ENCODE data around the gene ZXDC.
A peak's percentile ranks its signal among the peaks of the same experiment; 100 is the strongest.

The ZXDC gene

DNA sequence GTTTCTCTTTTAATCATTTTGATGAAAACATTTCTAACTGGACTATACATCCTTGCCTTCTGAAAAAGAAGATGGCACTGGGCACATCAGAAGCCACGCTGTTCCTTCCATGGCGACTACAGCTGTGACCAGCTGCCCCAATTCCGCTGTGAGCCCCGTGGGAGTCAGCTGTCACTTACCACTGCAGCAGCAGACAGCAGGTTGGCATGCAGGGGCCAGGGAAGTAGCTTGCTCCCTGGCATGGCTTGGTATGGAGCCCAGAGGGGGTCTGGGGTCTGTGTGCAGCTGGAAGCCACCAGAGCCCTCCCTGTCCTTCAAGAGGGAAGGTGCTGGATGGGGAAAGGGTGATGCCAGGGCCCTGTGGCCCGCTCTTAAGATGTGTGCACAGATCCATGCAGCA, 4.5 kb upstream of the ZXDC start:
- TF ChIP-seq, protein P1, sequence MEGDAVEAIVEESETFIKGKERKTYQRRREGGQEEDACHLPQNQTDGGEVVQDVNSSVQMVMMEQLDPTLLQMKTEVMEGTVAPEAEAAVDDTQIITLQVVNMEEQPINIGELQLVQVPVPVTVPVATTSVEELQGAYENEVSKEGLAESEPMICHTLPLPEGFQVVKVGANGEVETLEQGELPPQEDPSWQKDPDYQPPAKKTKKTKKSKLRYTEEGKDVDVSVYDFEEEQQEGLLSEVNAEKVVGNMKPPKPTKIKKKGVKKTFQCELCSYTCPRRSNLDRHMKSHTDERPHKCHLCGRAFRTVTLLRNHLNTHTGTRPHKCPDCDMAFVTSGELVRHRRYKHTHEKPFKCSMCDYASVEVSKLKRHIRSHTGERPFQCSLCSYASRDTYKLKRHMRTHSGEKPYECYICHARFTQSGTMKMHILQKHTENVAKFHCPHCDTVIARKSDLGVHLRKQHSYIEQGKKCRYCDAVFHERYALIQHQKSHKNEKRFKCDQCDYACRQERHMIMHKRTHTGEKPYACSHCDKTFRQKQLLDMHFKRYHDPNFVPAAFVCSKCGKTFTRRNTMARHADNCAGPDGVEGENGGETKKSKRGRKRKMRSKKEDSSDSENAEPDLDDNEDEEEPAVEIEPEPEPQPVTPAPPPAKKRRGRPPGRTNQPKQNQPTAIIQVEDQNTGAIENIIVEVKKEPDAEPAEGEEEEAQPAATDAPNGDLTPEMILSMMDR (IDR thresholded peaks at IDR 0.05; ENCODE audit: low read length, missing control alignments), result no peak
- DNase-seq (ENCODE audit: low read depth), result no peak

DNA sequence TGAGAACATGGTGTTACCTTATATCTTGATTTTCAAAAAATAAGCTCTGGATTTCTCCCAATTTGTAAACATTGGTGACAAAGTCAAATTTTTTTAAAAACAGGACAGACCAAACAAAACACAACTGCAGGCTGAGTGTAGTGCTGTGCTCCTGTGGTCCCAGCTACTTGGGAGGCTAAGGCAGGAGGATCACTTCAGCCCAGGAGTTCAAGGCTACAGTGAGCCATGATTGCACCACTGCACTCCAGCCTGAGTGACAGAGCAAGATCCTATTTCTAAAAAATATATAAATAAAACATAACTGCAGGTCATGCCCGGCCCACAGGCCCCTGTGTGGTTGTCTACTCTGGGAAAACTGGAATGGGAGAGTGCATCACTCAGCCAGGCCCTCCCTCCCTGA, 4.0 kb upstream of the ZXDC start:
- TF ChIP-seq, protein P1 (IDR thresholded peaks at IDR 0.05; ENCODE audit: low read length, missing control alignments), result no peak
- DNase-seq (ENCODE audit: low read depth), result no peak
- no peak overlapping the region for H3K4me3 ChIP-seq (replicated peaks; ENCODE audit: low read depth, low read length)

More for the DNA sequence above, 4.5 kb upstream of the ZXDC start:
- no peak overlapping the region for H3K4me3 ChIP-seq (replicated peaks; ENCODE audit: low read depth, low read length)

DNA sequence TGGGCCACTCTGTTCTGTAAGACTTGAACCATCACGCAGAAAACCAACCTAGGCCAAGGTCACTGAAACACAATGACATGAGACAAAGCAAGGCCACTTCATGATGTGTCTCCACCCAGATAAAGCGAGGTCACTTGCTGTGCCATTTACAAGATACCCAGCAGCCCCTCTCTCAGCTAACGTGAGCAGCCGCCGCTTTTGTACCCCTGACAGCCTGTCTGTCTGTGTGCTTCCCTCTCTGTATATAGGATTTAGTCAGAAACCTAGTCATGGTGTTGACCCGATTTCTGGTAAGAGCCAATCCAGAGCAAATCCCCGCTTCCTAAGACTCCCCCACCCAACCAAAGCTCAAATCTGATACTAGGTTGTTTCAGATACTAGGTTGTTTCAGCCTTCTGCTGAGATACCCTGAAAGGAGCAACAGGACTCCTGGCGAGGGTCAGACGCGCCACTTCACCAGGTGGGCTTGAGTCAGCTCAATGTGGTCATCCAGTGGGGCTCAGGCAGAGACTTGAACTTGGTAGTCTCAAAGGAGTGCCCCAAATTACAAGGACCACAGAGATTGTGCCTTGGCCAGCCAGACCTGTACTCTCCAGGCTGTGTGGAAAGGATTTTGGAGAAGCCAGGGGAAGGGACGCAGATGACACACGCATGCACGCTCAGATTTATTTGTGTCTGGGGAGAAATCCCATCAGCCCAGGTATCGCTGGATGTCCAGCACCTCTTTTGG, 3.1 kb upstream of the ZXDC start:
- no peak for DNase-seq (ENCODE audit: low read depth)
- no peak overlapping the region for H3K4me3 ChIP-seq (replicated peaks; ENCODE audit: low read depth, low read length)
- TF ChIP-seq, protein P1 (IDR thresholded peaks at IDR 0.05; ENCODE audit: low read length, missing control alignments), result no peak

DNA sequence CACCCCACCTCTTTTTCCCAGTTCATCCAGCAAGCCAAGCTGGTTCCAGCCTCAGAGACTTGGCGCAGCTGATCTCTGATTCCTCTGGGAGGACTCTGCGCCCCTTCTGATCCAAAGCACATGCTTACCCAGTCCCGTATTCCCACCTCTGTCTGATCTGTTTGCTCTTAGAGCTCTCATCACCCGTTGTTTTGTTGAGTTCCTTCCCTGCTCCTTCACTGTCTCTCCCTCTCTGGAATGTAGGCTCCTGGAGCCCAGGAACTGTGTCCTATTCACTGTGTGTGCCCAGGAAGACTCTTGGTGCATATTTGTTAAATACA, 1.3 kb upstream of the ZXDC start:
- TF ChIP-seq, protein P1 (IDR thresholded peaks at IDR 0.05; ENCODE audit: low read length, missing control alignments), result no peak
- no peak for DNase-seq (ENCODE audit: low read depth)

DNA sequence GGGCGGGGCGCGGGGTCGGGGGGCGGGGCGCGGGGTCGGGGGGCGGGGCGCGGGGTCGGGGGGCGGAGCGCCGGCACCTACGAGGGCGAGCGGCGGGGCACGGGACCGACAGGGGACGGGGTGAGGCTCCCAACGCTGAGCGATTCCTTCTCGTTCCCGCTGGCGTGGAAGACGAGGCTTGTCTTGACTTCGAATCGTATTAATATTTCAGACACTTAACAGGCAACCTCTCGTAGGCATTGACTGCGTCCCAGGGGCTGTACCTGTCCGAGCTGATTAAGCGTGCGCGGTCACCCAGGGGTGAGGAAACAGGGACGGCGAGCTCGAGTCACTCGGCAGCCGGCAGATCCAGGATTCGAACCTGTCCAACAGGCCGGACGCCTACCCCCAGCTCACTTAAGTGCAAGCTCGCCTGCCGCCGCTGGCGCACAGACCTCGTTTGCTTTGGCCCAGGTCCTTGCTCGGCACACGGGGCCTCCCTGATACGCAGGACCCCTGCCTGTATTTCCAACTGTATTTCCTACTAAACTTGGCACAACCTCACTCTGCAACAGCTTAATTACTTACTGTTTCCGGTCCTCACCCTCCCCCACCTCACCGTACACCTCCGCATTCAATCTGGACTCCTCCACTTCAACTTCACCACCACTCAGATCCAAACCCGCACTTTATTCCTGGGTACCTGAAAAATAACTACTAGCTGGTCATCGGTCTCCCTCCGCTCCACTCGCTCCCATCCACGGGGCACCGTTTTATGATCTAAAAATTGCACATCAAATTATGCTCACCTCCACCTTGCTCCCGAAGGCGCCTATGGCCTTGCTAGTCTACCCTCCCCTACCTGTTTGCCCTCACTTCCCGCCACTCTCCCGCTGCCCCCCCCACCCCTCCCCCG, 722 bp upstream of the ZXDC start:
- DNase-seq (ENCODE audit: low read depth), result peak; percentile 39
- TF ChIP-seq, protein P1 (IDR thresholded peaks at IDR 0.05; ENCODE audit: low read length, missing control alignments), result no peak
- peak overlapping the region; percentile 67 for H3K4me3 ChIP-seq (replicated peaks; ENCODE audit: low read depth, low read length)

More for the DNA sequence above, 1.3 kb upstream of the ZXDC start:
- no peak overlapping the region for H3K4me3 ChIP-seq (replicated peaks; ENCODE audit: low read depth, low read length)

DNA sequence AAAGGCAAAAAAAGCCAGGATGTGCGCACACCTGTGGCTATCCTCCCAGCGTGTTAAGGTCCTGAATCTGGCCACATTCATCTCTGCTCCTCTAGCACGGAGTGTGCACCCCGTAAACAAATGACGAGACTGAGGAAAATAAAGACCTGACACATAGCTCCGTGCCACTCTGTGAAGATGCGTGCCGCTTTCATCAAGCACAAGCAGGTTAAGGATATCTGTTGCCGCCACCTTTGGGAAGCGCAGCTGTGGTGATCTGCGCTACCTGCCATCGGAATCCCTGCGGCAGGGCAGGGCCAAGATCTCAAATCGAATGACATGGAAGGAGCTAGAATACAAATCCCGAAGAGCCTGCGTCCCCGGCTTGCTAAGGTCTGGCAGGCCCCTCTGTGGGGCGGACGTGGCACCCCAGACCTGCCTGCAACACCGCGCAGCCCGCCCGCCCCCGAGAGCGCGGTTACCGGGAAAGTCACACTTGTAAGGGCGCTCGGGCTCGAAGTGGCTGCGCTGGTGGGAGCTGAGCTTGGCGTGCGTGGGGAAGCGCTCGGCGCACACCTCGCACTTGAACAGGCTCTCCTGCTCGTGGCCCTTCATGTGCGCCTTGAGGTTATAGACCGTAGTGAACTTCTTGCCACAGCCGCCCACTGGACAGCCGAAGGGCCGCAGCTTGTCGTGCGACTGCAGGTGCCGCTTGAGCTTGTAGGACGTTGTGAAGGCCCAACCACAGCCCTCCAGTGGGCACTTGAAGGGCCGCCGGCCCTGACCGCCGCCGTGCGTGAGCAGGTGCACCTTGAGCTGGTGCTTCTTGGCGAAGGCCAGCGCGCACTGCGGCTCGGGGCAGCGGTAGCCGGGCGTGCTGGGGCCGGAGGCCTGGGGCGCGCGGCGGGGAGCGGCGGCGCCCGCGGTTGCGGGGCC, 936 bp downstream of the ZXDC start:
- peak overlapping the region; percentile 76 for H3K4me3 ChIP-seq (replicated peaks; ENCODE audit: low read depth, low read length)
- TF ChIP-seq, protein P1 (IDR thresholded peaks at IDR 0.05; ENCODE audit: low read length, missing control alignments), result no peak
- DNase-seq (ENCODE audit: low read depth), result peak; percentile 49

Data from fibroblast of pulmonary artery (primary cell).